Measurements from ENCODE around the gene OCA2. TPM values are rescaled to one million over a fixed set of nuclear protein-coding genes. Genes with fewer than 3 reads are reported as not detected.

The OCA2 gene
- total and polyA plus RNA-seq, 2 of the 13 experiments (the other 11 are each of a cell fraction or from before 2014, with no cell fraction given), result 0.02 to 0.05 TPM

- TF ChIP-seq ZNF282 (IDR thresholded peaks at IDR 0.05; ENCODE audit: partially characterized antibody) (no peak), TRIM24 (CRISPR knock-in tag; IDR thresholded peaks at IDR 0.05) (no peak)
These were observed 76.9 kb downstream of the OCA2 start (continued) for GRCh38 chr15:28022181-28022580.

GRCh38 chr15:28021281-28022039 is 77.7 kb downstream of the OCA2 start:
- intact Hi-C loops (cut with micrococcal nuclease; ENCODE audit: unreplicated experiment) (no loop called here), in situ Hi-C loops (cut with HindIII; ENCODE audit: extremely low pct_ligation_motif_present, low pct_unique_long_range_greater_than_20kb) (no loop called here)
- ChIA-PET POLR2A (no interaction called here), CTCF (ENCODE audit: low intra/inter-chr PET ratio, low total read pairs) (interaction anchor here (1.7 kb wide), 1 partner anchor 28 kb away, joined by 7 read pairs; no protein-coding TSS in a partner anchor)
- Histone ChIP-seq H3K27ac (ENCODE audit: extremely low read length, insufficient read depth, low read length) (no peak overlapping the region), H3K4me2 (ENCODE audit: low read depth, low read length) (no peak overlapping the region), H3K27me3 (ENCODE audit: control insufficient read depth in 1 of 2, insufficient read depth in 2 of 2, low read length in 2 of 2) (no peaks in the 10 kb centered on the region), H2AFZ (ENCODE audit: low read length) (no peak overlapping the region), H4K20me1 (ENCODE audit: insufficient read depth, low read length) (no peaks in the 10 kb centered on the region), H3K79me2 (ENCODE audit: insufficient read depth, low read length) (no peaks in the 10 kb centered on the region), H3K4me1 (ENCODE audit: insufficient read depth, low read length) (peaks cover 24% of the 10 kb centered on the region), H3K9me3 (ENCODE audit: low read length) (no peaks in the 10 kb centered on the region), H3K4me3 (replicated peaks in 1 of 3; ENCODE audit: insufficient read depth in 1 of 3, low read depth in 2 of 3, low read length in 3 of 3) (no peak overlapping the region), H3K9ac (ENCODE audit: insufficient read depth, low read depth, low read length) (no peak overlapping the region), H3K36me3 (replicated peaks in 1 of 2; ENCODE audit: control insufficient read depth in 1 of 2, insufficient read depth in 2 of 2, low read length in 2 of 2) (no peaks in the 10 kb centered on the region)
- peak; percentile 83 for DNase-seq (ENCODE audit: low spot score)
- FAIRE-seq, result peak; percentile 60
- 34% methylated on average over 6 of the region's 17 CpGs for WGBS (ENCODE audit: low lambda C conversion rate)
- no TSS peak for BruUV-seq (replicated peaks)
- ATAC-seq, result peak; percentile 76
- TF ChIP-seq SMC3 (IDR thresholded peaks at IDR 0.05; ENCODE audit: low read length), result peak; percentile 61; the same call in 1 of the 2 replicates
- TF ChIP-seq ZNF770 (CRISPR knock-in tag; IDR thresholded peaks at IDR 0.05), result no peak
- TF ChIP-seq RFX1 (IDR thresholded peaks at IDR 0.05), result peak; percentile 78
- TF ChIP-seq MXI1 (IDR thresholded peaks at IDR 0.05; ENCODE audit: borderline replicate concordance, low read depth, low read length), result peak; percentile 35; the same call in 1 of the 3 replicates
- TF ChIP-seq MYC (CRISPR knock-in tag; IDR thresholded peaks at IDR 0.05; ENCODE audit: borderline replicate concordance), result no peak
- 0 out of 2 replicates have a peak, but pooled peaks have one; percentile 18 for TF ChIP-seq SP5 (CRISPR knock-in tag; IDR thresholded peaks at IDR 0.05; ENCODE audit: borderline replicate concordance, low read depth)
- TF ChIP-seq TEAD3 (CRISPR knock-in tag; optimal IDR thresholded peaks at IDR 0.05; ENCODE audit: borderline replicate concordance), result peak; percentile 46
- TF ChIP-seq HNF4A (CRISPR knock-in tag; IDR thresholded peaks at IDR 0.05), result peak; percentile 51
- no peak for TF ChIP-seq AHR (CRISPR knock-in tag; IDR thresholded peaks at IDR 0.05)
- 0 out of 2 replicates have a peak, but pooled peaks have one; percentile 25 for TF ChIP-seq ZNF574 (CRISPR knock-in tag; IDR thresholded peaks at IDR 0.05)
- peak; percentile 36 for TF ChIP-seq SKI (IDR thresholded peaks at IDR 0.05; ENCODE audit: partially characterized antibody)
- no peak for TF ChIP-seq GRHL1 (CRISPR knock-in tag; conservative IDR thresholded peaks at IDR 0.05)
- TF ChIP-seq RAD21 (CRISPR knock-in tag; IDR thresholded peaks at IDR 0.05), result peak; percentile 49
- peak; percentile 57; the same call in 1 of the 2 replicates for TF ChIP-seq TFAP4 (IDR thresholded peaks at IDR 0.05; ENCODE audit: borderline replicate concordance, low read depth)

All from HepG2 (cell line).